MM.1S (cell line): ENCODE measurements around the gene SNTG2.

Experiments used
- DNase-seq: peaks from one replicate; pipeline ENCODE4 v3.0.0-alpha.2; 2015
- H2AFZ ChIP-seq: fragments of 300-600 bp; sonication (generic); 2 replicates; pipeline ENCODE4 v1.6.0; 2016; ENCODE audit warnings: antibody characterized with exemption, low read length
- H3F3A ChIP-seq: fragments of 300-600 bp; sonication (generic); 2 replicates; pipeline ENCODE4 v1.6.1; 2016; ENCODE audit warnings: mild to moderate bottlenecking, antibody characterized with exemption, low read length, moderate library complexity, mixed read lengths; ENCODE audit not compliant: insufficient read depth
- H3K27ac ChIP-seq: fragments of 300-600 bp; sonication (generic); 2 replicates; pipeline ENCODE4 v1.5.1; 2016; ENCODE audit warnings: mild to moderate bottlenecking, low read length
- H3K27me3 ChIP-seq: fragments of 300-600 bp; sonication (generic); replicated peaks from 2 replicates; pipeline ENCODE4 v1.6.0; 2016; ENCODE audit warnings: low read length; ENCODE audit not compliant: insufficient read depth
- H3K36me3 ChIP-seq: fragments of 300-600 bp; sonication (generic); replicated peaks from 2 replicates; pipeline ENCODE4 v1.6.1; 2016; ENCODE audit warnings: mild to moderate bottlenecking, low read length, mixed read lengths; ENCODE audit not compliant: insufficient read depth
- H3K4me1 ChIP-seq: fragments of 300-600 bp; sonication (generic); 2 replicates; pipeline ENCODE4 v1.6.1; 2016; ENCODE audit warnings: low read length, mixed read lengths
- H3K4me2 ChIP-seq: fragments of 300-600 bp; sonication (generic); 2 replicates; pipeline ENCODE4 v1.6.0; 2016; ENCODE audit warnings: low read depth, low read length
- H3K4me3 ChIP-seq: fragments of 300-600 bp; sonication (generic); 2 replicates; pipeline ENCODE4 v1.5.1; 2016; ENCODE audit warnings: low read length, mixed read lengths
- H3K79me2 ChIP-seq: fragments of 300-600 bp; sonication (generic); 2 replicates; pipeline ENCODE4 v1.6.1; 2016; ENCODE audit warnings: mixed run types, low read length, mixed read lengths
- H3K9ac ChIP-seq: fragments of 300-600 bp; sonication (generic); 2 replicates; pipeline ENCODE4 v1.6.1; 2016; ENCODE audit warnings: low read length, mixed read lengths
- H3K9me2 ChIP-seq: fragments of 300-600 bp; sonication (generic); replicated peaks from 2 replicates; pipeline ENCODE4 v1.6.1; 2016; ENCODE audit warnings: mild to moderate bottlenecking, low read length, mixed read lengths; ENCODE audit not compliant: insufficient read depth
- H3K9me3 ChIP-seq: fragments of 300-600 bp; sonication (generic); replicated peaks from 2 replicates; pipeline ENCODE4 v1.6.1; 2016; ENCODE audit warnings: mild to moderate bottlenecking, low read length, mixed read lengths; ENCODE audit not compliant: insufficient read depth
- H4K20me1 ChIP-seq: fragments of 300-600 bp; sonication (generic); 2 replicates; pipeline ENCODE4 v1.6.1; 2016; ENCODE audit warnings: mild to moderate bottlenecking, low read length, moderate library complexity, mixed read lengths; ENCODE audit not compliant: insufficient read depth
- EZH2 ChIP-seq: fragments of 300-600 bp; sonication (generic); optimal IDR thresholded peaks from 2 replicates; pipeline ENCODE3; 2017; ENCODE audit warnings: low read depth, mild to moderate bottlenecking, antibody characterized with exemption, low read length, mixed read lengths
- EZH2phosphoT487 ChIP-seq: fragments of 300-600 bp; sonication (generic); IDR thresholded peaks from 2 replicates; pipeline ENCODE4 v1.6.1; 2018; ENCODE audit warnings: antibody characterized with exemption, low read length
- TF ChIP-seq, protein P1 (sequence below): fragments of 300-600 bp; sonication (generic); IDR thresholded peaks from 2 replicates; pipeline ENCODE4 v1.5.1; 2016; ENCODE audit warnings: antibody characterized with exemption, low read length, mixed read lengths

SNTG2 gene

DNA sequence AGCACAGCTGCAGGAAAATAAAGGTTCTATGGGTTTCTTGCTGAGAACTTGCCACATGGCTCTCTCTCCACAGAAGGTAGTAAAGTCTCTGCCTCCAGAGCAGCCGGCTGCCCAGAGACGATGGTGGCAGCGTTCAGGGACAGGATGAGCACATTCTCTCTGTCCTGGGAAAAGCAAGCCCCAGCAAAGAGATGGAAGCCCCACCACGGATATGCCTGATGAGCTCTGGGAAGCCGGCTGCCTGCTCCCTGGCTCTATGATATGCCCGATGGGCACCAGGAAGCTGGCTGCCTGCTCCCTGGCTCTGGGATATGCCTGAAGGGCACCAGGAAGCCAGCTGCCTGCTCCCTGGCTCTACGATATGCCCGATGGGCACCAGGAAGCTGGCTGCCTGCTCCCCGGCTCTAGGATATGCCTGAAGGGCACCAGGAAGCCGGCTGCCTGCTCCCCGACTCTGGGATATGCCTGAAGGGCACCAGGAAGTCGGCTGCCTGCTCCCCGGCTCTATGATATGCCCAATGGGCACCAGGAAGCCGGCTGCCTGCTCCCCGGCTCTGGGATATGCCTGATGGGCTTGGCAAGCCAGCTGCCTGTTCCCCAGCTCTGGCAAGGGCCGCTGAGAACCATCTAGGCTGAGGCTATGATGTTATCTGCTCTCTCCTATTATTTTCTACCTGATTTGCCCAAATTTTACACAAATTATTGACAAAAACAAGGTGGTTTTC is 21.5 kb upstream of the SNTG2 start:
- no peaks in the 10 kb centered on the region for H3K36me3 ChIP-seq
- TF ChIP-seq EZH2phosphoT487 (no peak), EZH2 (no peak)
- TF ChIP-seq, protein P1, sequence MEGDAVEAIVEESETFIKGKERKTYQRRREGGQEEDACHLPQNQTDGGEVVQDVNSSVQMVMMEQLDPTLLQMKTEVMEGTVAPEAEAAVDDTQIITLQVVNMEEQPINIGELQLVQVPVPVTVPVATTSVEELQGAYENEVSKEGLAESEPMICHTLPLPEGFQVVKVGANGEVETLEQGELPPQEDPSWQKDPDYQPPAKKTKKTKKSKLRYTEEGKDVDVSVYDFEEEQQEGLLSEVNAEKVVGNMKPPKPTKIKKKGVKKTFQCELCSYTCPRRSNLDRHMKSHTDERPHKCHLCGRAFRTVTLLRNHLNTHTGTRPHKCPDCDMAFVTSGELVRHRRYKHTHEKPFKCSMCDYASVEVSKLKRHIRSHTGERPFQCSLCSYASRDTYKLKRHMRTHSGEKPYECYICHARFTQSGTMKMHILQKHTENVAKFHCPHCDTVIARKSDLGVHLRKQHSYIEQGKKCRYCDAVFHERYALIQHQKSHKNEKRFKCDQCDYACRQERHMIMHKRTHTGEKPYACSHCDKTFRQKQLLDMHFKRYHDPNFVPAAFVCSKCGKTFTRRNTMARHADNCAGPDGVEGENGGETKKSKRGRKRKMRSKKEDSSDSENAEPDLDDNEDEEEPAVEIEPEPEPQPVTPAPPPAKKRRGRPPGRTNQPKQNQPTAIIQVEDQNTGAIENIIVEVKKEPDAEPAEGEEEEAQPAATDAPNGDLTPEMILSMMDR = no peak
- no peak overlapping the region for H3K27ac ChIP-seq
- no peaks in the 10 kb centered on the region for H4K20me1 ChIP-seq
- no peak overlapping the region for H3K9ac ChIP-seq
- H3K9me3 ChIP-seq = no peaks in the 10 kb centered on the region
- H3K27me3 ChIP-seq = no peaks in the 10 kb centered on the region
- no peaks in the 10 kb centered on the region for H3K79me2 ChIP-seq
- no peak overlapping the region for H2AFZ ChIP-seq
- H3K4me3 ChIP-seq = no peak overlapping the region
- no peak overlapping the region for H3K4me2 ChIP-seq
- no peaks in the 10 kb centered on the region for H3K9me2 ChIP-seq
- no peaks in the 10 kb centered on the region for H3K4me1 ChIP-seq
- DNase-seq = no peak
- no peaks in the 10 kb centered on the region for H3F3A ChIP-seq

DNA sequence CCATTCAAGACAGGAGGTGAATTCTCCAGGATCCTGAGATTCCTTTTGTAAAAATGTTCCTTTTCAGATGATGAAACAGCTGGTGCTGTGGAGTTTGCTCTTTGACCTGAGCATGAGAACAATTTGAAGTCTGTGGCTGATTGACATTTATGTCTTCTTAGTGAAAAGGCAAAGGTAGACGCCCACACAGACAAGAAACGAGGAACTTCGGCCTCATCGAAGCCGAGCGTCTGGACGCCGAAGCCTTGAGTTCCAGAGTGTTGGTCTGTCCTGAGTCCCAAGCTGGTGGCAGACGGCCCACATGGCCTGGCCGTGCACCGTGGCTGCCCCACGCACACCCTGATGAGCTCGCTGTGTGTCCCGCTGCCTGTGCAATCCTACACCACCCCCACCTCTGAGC is 20.7 kb upstream of the SNTG2 start:
- Histone ChIP-seq H3F3A (no peaks in the 10 kb centered on the region), H3K9me3 (no peaks in the 10 kb centered on the region), H3K36me3 (no peaks in the 10 kb centered on the region), H3K9ac (no peak overlapping the region), H3K4me3 (no peak overlapping the region), H3K4me2 (no peak overlapping the region), H3K9me2 (no peaks in the 10 kb centered on the region), H3K4me1 (no peaks in the 10 kb centered on the region), H2AFZ (no peak overlapping the region), H3K27ac (no peak overlapping the region), H4K20me1 (no peaks in the 10 kb centered on the region), H3K27me3 (no peaks in the 10 kb centered on the region), H3K79me2 (no peaks in the 10 kb centered on the region)
- DNase-seq = no peak
- TF ChIP-seq EZH2phosphoT487 (no peak), EZH2 (no peak)
- TF ChIP-seq, protein P1 = no peak

GRCh38 chr2:930935-931334 is 19.7 kb upstream of the SNTG2 start:
- Histone ChIP-seq H2AFZ (no peak overlapping the region), H3K79me2 (no peaks in the 10 kb centered on the region), H3K4me2 (no peak overlapping the region), H3K9ac (no peak overlapping the region), H3K27ac (no peak overlapping the region), H4K20me1 (no peaks in the 10 kb centered on the region), H3K4me1 (no peaks in the 10 kb centered on the region), H3K9me2 (no peaks in the 10 kb centered on the region), H3K4me3 (no peak overlapping the region), H3F3A (no peaks in the 10 kb centered on the region), H3K36me3 (no peaks in the 10 kb centered on the region), H3K27me3 (no peaks in the 10 kb centered on the region), H3K9me3 (no peaks in the 10 kb centered on the region)
- TF ChIP-seq EZH2phosphoT487 = no peak
- TF ChIP-seq, protein P1 = no peak
- no peak for TF ChIP-seq EZH2
- DNase-seq = no peak
